DND-41 (cell line): ENCODE data around the gene EFNB2.

Experiments used
- EZH2 ChIP-seq: IDR thresholded peaks from 3 replicates; pipeline ENCODE4 v1.6.1; 2012; ENCODE audit warnings: borderline replicate concordance, low read depth, mild to moderate bottlenecking, moderate library complexity, low read length, inconsistent platforms; ENCODE audit not compliant: severe bottlenecking
- TF ChIP-seq, protein P1 (sequence below): IDR thresholded peaks from 2 replicates; pipeline ENCODE4 v1.5.1; 2012; ENCODE audit warnings: borderline replicate concordance, low read length, moderate library complexity, mild to moderate bottlenecking; ENCODE audit not compliant: poor library complexity, severe bottlenecking; ENCODE audit errors: extremely low read depth

GRCh38 chr13:106473154-106473553, 62.3 kb downstream of the EFNB2 start:
- TF ChIP-seq EZH2, result no peak
- TF ChIP-seq, protein P1, sequence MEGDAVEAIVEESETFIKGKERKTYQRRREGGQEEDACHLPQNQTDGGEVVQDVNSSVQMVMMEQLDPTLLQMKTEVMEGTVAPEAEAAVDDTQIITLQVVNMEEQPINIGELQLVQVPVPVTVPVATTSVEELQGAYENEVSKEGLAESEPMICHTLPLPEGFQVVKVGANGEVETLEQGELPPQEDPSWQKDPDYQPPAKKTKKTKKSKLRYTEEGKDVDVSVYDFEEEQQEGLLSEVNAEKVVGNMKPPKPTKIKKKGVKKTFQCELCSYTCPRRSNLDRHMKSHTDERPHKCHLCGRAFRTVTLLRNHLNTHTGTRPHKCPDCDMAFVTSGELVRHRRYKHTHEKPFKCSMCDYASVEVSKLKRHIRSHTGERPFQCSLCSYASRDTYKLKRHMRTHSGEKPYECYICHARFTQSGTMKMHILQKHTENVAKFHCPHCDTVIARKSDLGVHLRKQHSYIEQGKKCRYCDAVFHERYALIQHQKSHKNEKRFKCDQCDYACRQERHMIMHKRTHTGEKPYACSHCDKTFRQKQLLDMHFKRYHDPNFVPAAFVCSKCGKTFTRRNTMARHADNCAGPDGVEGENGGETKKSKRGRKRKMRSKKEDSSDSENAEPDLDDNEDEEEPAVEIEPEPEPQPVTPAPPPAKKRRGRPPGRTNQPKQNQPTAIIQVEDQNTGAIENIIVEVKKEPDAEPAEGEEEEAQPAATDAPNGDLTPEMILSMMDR, result no peak
